Mesenchymal stem cell (in vitro differentiated cells and primary cell): ENCODE measurements around the gene TMEM69.
"Not testable (repeated sequence)": the region's sequence is repeated elsewhere in the genome, so short reads cannot be mapped to it uniquely, and the experiment has no call there.

ENCODE experiments used
- DNase-seq: peaks from one replicate; pipeline ENCODE4 v3.0.0-alpha.2; 2013
- H2AFZ ChIP-seq: one replicate; pipeline ENCODE4 v1.6.1; 2013; ENCODE audit warnings: low read depth, mild to moderate bottlenecking, control low read depth, inconsistent platforms, low read length, moderate library complexity
- H2AK5ac ChIP-seq: 2 replicates; pipeline ENCODE4 v1.6.1; 2013; ENCODE audit warnings: low read length, moderate library complexity, mild to moderate bottlenecking, inconsistent platforms; ENCODE audit not compliant: severe bottlenecking
- H2BK120ac ChIP-seq: one replicate; pipeline ENCODE4 v1.6.1; 2013; ENCODE audit warnings: low read depth, mild to moderate bottlenecking, inconsistent platforms, low read length, moderate library complexity
- H2BK12ac ChIP-seq, 2 experiments: one replicate each; pipeline ENCODE4 v1.6.1; 2013; ENCODE audit warnings: inconsistent platforms in 2 of 2, low read length in 2 of 2, mild to moderate bottlenecking in 2 of 2, moderate library complexity in 2 of 2, control low read depth in 1 of 2
- H2BK15ac ChIP-seq: one replicate; pipeline ENCODE4 v1.6.1; 2013; ENCODE audit warnings: mild to moderate bottlenecking, low read depth, inconsistent platforms; ENCODE audit not compliant: poor library complexity, severe bottlenecking
- H2BK5ac ChIP-seq: 2 replicates; pipeline ENCODE4 v1.6.1; 2013; ENCODE audit warnings: low read depth, mild to moderate bottlenecking, low read length, control low read depth, inconsistent platforms; ENCODE audit not compliant: poor library complexity, severe bottlenecking
- H3K14ac ChIP-seq, 2 experiments: one replicate each; pipeline ENCODE4 v1.6.1; 2013; ENCODE audit warnings: inconsistent platforms in 2 of 2, low read length in 2 of 2, control low read depth in 1 of 2, mild to moderate bottlenecking in 1 of 2, moderate library complexity in 1 of 2
- H3K18ac ChIP-seq, 2 experiments: one replicate each; pipeline ENCODE4 v1.6.1; 2013; ENCODE audit warnings: inconsistent platforms in 2 of 2, low read length in 2 of 2, control low read depth in 1 of 2, low read depth in 1 of 2, mild to moderate bottlenecking in 1 of 2
- H3K23ac ChIP-seq, 2 experiments: one replicate each; pipeline ENCODE4 v1.6.1; 2013; ENCODE audit warnings: inconsistent platforms in 2 of 2, low read length in 2 of 2, mild to moderate bottlenecking in 2 of 2, moderate library complexity in 2 of 2, control low read depth in 1 of 2
- H3K27ac ChIP-seq: 2 replicates; pipeline ENCODE4 v1.5.1; 2013; ENCODE audit warnings: mild to moderate bottlenecking, moderate library complexity, low read length, control low read depth, inconsistent platforms; ENCODE audit not compliant: poor library complexity, severe bottlenecking
- H3K27me3 ChIP-seq, 2 experiments: 2 replicates each; pipeline versions ENCODE4 v1.6.1 to v1.7.0; 2013; ENCODE audit warnings: low read length in 2 of 2, mild to moderate bottlenecking in 2 of 2, moderate library complexity in 2 of 2, control low read depth in 1 of 2, inconsistent platforms in 1 of 2; ENCODE audit not compliant: control insufficient read depth in 1 of 2, insufficient read depth in 1 of 2
- H3K36me3 ChIP-seq, 2 experiments: 2 replicates each; pipeline versions ENCODE4 v1.6.1 to v1.7.0; 2013; ENCODE audit warnings: low read length in 2 of 2, control low read depth in 1 of 2, inconsistent platforms in 1 of 2, low read depth in 1 of 2, mild to moderate bottlenecking in 1 of 2; ENCODE audit not compliant: insufficient read depth in 2 of 2, control insufficient read depth in 1 of 2
- H3K4ac ChIP-seq, 2 experiments: one replicate each; pipeline ENCODE4 v1.6.1; 2013; ENCODE audit warnings: inconsistent platforms in 2 of 2, low read length in 2 of 2, mild to moderate bottlenecking in 2 of 2, moderate library complexity in 2 of 2, control low read depth in 1 of 2, low read depth in 1 of 2
- H3K4me1 ChIP-seq: 2 replicates; pipeline ENCODE4 v1.6.1; 2013; ENCODE audit warnings: low read depth, low read length, control low read depth; ENCODE audit not compliant: control insufficient read depth, insufficient read depth
- H3K4me2 ChIP-seq: 2 replicates; pipeline ENCODE4 v1.6.1; 2013; ENCODE audit warnings: low read length, mild to moderate bottlenecking, inconsistent platforms; ENCODE audit not compliant: poor library complexity, severe bottlenecking
- H3K4me3 ChIP-seq, 2 experiments: 2 replicates each; pipeline versions ENCODE4 v1.5.1 to v1.7.0; 2013; ENCODE audit warnings: low read length in 2 of 2, mild to moderate bottlenecking in 2 of 2, control low read depth in 1 of 2, low read depth in 1 of 2; ENCODE audit not compliant: insufficient read depth in 1 of 2
- H3K79me1 ChIP-seq: replicated peaks from 2 replicates; pipeline ENCODE4 v1.6.1; 2013; ENCODE audit warnings: mild to moderate bottlenecking, control low read depth, low read length, inconsistent platforms; ENCODE audit not compliant: poor library complexity, severe bottlenecking
- H3K9ac ChIP-seq: 2 replicates; pipeline ENCODE4 v1.7.0; 2013; ENCODE audit warnings: mild to moderate bottlenecking, low read length, moderate library complexity
- H3K9me3 ChIP-seq: 2 replicates; pipeline ENCODE4 v1.7.0; 2013; ENCODE audit warnings: mild to moderate bottlenecking, low read length; ENCODE audit not compliant: control insufficient read depth
- H4K8ac ChIP-seq: one replicate; pipeline ENCODE4 v1.6.1; 2013; ENCODE audit warnings: inconsistent platforms, mild to moderate bottlenecking, low read length, moderate library complexity
- H4K91ac ChIP-seq: one replicate; pipeline ENCODE4 v1.6.1; 2013; ENCODE audit warnings: mild to moderate bottlenecking, low read length, inconsistent platforms
- WGBS: methylation state at CpG from one replicate; pipeline ENCODE4 v1.1.7; 2013; ENCODE audit warnings: mixed read lengths; 5-methylcytosine and 5-hydroxymethylcytosine counted together

The TMEM69 gene

GRCh38 chr1:45673956-45674355, 14.0 kb upstream of the TMEM69 start:
- Histone ChIP-seq H3K4me1 (peaks cover 8% of the 10 kb centered on the region), H4K8ac (no peak overlapping the region), H3K9me3 (no peaks in the 10 kb centered on the region), H2AFZ (no peak overlapping the region), H3K27ac (no peak overlapping the region), H2BK15ac (no peak overlapping the region), H3K18ac (no peak overlapping the region), H2BK12ac (no peak overlapping the region), H3K36me3 (peaks cover 0 to 15% of the 10 kb centered on the region in 2 experiments), H3K4me2 (no peak overlapping the region), H3K14ac (no peak overlapping the region), H3K23ac (no peak overlapping the region), H3K4ac (no peak overlapping the region), H2AK5ac (no peak overlapping the region), H3K4me3 (no peak overlapping the region), H2BK120ac (no peak overlapping the region), H3K79me1 (no peaks in the 10 kb centered on the region), H2BK5ac (no peak overlapping the region), H3K27me3 (no peaks in the 10 kb centered on the region), H4K91ac (no peak overlapping the region), H3K9ac (no peak overlapping the region)
- 96% methylated on average over 4 of the region's 4 CpGs for WGBS
- DNase-seq, result no peak

GRCh38 chr1:45674478-45674877, 13.5 kb upstream of the TMEM69 start:
- H3K79me1 ChIP-seq, result no peaks in the 10 kb centered on the region
- H3K9me3 ChIP-seq, result no peaks in the 10 kb centered on the region
- no peak overlapping the region for H3K18ac ChIP-seq
- no peak overlapping the region for H3K4me3 ChIP-seq
- no peak overlapping the region for H2BK5ac ChIP-seq
- no peak overlapping the region for H2BK15ac ChIP-seq
- H4K91ac ChIP-seq, result no peak overlapping the region
- H3K4ac ChIP-seq, result no peak overlapping the region
- H3K9ac ChIP-seq, result no peak overlapping the region
- no peak overlapping the region for H3K14ac ChIP-seq
- H2AK5ac ChIP-seq, result no peak overlapping the region
- peaks cover 0 to 15% of the 10 kb centered on the region in 2 experiments for H3K36me3 ChIP-seq
- WGBS, result 95% methylated on average over 4 of the region's 5 CpGs
- no peak overlapping the region for H2BK12ac ChIP-seq
- no peak overlapping the region for H3K23ac ChIP-seq
- H4K8ac ChIP-seq, result no peak overlapping the region
- peaks cover 8% of the 10 kb centered on the region for H3K4me1 ChIP-seq
- H2BK120ac ChIP-seq, result no peak overlapping the region
- DNase-seq, result no peak
- no peak overlapping the region for H2AFZ ChIP-seq
- H3K27ac ChIP-seq, result peak overlapping the region; percentile 56
- H3K4me2 ChIP-seq, result no peak overlapping the region
- H3K27me3 ChIP-seq, result no peaks in the 10 kb centered on the region

GRCh38 chr1:45676553-45676952, 11.4 kb upstream of the TMEM69 start:
- H3K9me3 ChIP-seq, H2BK15ac ChIP-seq, H3K14ac ChIP-seq, H3K18ac ChIP-seq, DNase-seq, H3K23ac ChIP-seq, H2AK5ac ChIP-seq, H3K4me2 ChIP-seq, H4K8ac ChIP-seq, H3K27me3 ChIP-seq, H4K91ac ChIP-seq, H2BK12ac ChIP-seq, H3K27ac ChIP-seq, H2AFZ ChIP-seq, H3K4ac ChIP-seq, H3K9ac ChIP-seq, H3K4me1 ChIP-seq, H3K79me1 ChIP-seq, H3K4me3 ChIP-seq, H2BK5ac ChIP-seq, H2BK120ac ChIP-seq: not testable (repeated sequence)
- peaks cover 0 to 15% of the 10 kb centered on the region in 2 experiments for H3K36me3 ChIP-seq
- WGBS, result 92% methylated on average over 6 of the region's 7 CpGs

GRCh38 chr1:45677751-45678245, 10.2 kb upstream of the TMEM69 start:
- Histone ChIP-seq H4K8ac (no peak overlapping the region), H3K18ac (no peak overlapping the region), H3K14ac (no peak overlapping the region), H2BK5ac (no peak overlapping the region), H3K9ac (no peak overlapping the region), H3K36me3 (peaks cover 0 to 12% of the 10 kb centered on the region in 2 experiments), H3K4me1 (peaks cover 8% of the 10 kb centered on the region), H3K9me3 (no peaks in the 10 kb centered on the region), H4K91ac (no peak overlapping the region), H3K27ac (no peak overlapping the region), H3K27me3 (no peaks in the 10 kb centered on the region), H2BK15ac (no peak overlapping the region), H3K4me3 (no peak overlapping the region), H2AFZ (no peak overlapping the region), H3K4ac (no peak overlapping the region), H3K4me2 (no peak overlapping the region), H2AK5ac (no peak overlapping the region), H3K79me1 (no peaks in the 10 kb centered on the region), H2BK120ac (no peak overlapping the region), H3K23ac (no peak overlapping the region), H2BK12ac (no peak overlapping the region)
- 58% methylated on average over 1 of the region's 3 CpGs for WGBS
- DNase-seq, result no peak
